Activated CD8-positive, alpha-beta T cell treated with anti-CD3 and anti-CD28 coated beads for 36 hours (primary cell): ENCODE measurements around the gene PID1. TPM values are rescaled to one million over a fixed set of nuclear protein-coding genes. Genes with fewer than 3 reads are reported as not detected.

Source experiments
- ATAC-seq: fragments of 200-7000 bp; cut with Tn5 transposase; one replicate; pipeline ENCODE4 v1.10.0; 2021; ENCODE audit warnings: mild to moderate bottlenecking, moderate library complexity
- CTCF ChIA-PET: fragments of 350-600 bp; sonication (Branson Sonifier 250); formaldehyde crosslinking; loops from one replicate; lab custom pipeline; 2021; ENCODE audit warnings: antibody characterized with exemption; lab: Charles Lee
- POLR2A ChIA-PET: fragments of 350-600 bp; sonication (Branson Sonifier 250); formaldehyde crosslinking; loops from one replicate; lab custom pipeline; 2021; ENCODE audit warnings: antibody characterized with exemption; lab: Charles Lee
- DNase-seq: peaks from one replicate; pipeline ENCODE4 v3.0.0-alpha.2; 2020
- H3K27ac Mint-ChIP-seq: one replicate; pipeline ENCODE4 v1.8.0; 2021; ENCODE audit warnings: mild to moderate bottlenecking, mixed read lengths
- H3K27me3 Mint-ChIP-seq: one replicate; pipeline ENCODE4 v1.8.0; 2021; ENCODE audit warnings: mixed read lengths
- H3K36me3 Mint-ChIP-seq: one replicate; pipeline ENCODE4 v1.8.0; 2021; ENCODE audit warnings: low read depth, mixed read lengths
- H3K4me1 Mint-ChIP-seq: one replicate; pipeline ENCODE4 v1.8.0; 2021; ENCODE audit warnings: low read depth, mixed read lengths
- H3K4me3 Mint-ChIP-seq: one replicate; pipeline ENCODE4 v1.8.0; 2021; ENCODE audit warnings: mild to moderate bottlenecking, moderate library complexity, mixed read lengths
- H3K9me3 Mint-ChIP-seq: one replicate; pipeline ENCODE4 v1.8.0; 2021; ENCODE audit warnings: mixed read lengths
- CTCF ChIP-seq: fragments of 200-600 bp; IDR thresholded peaks from one replicate; pipeline ENCODE4 v1.8.0; 2022; ENCODE audit warnings: antibody characterized with exemption, mild to moderate bottlenecking
- intact Hi-C: fragments of 100-400 bp; cut with micrococcal nuclease; formaldehyde crosslinking; loops from one replicate; pipeline ENCODE4 v1.10.0; 2022
- total RNA-seq, 2 experiments: library from RNA; stranded (reverse); gene quantifications; one replicate each; pipeline ENCODE4 v1.2.3, GENCODE V29; 2021

Gene PID1
- total RNA-seq, 2 experiments from 2014 or later: not detected

GRCh38 chr2:229300790-229301189 lies 29.7 kb upstream of the PID1 start:
- no peak for TF ChIP-seq CTCF
- DNase-seq (no peak), ATAC-seq (no peak)
- Mint-ChIP-seq H3K4me3 (no peak overlapping the region), H3K9me3 (no peaks in the 10 kb centered on the region), H3K27ac (no peak overlapping the region), H3K36me3 (no peaks in the 10 kb centered on the region), H3K4me1 (no peaks in the 10 kb centered on the region), H3K27me3 (no peaks in the 10 kb centered on the region)
- intact Hi-C loops: no loop called here
- POLR2A ChIA-PET: no interaction called here
- CTCF ChIA-PET: no interaction called here

- no peak overlapping the region for H3K27ac Mint-ChIP-seq
- H3K4me1 Mint-ChIP-seq: no peaks in the 10 kb centered on the region
- ATAC-seq (no peak), DNase-seq (no peak)
- no peaks in the 10 kb centered on the region for H3K27me3 Mint-ChIP-seq
- CTCF ChIA-PET: no interaction called here
- no peak overlapping the region for H3K4me3 Mint-ChIP-seq
- POLR2A ChIA-PET: no interaction called here
- H3K9me3 Mint-ChIP-seq: no peaks in the 10 kb centered on the region
- H3K36me3 Mint-ChIP-seq: no peaks in the 10 kb centered on the region
- TF ChIP-seq CTCF: no peak
- intact Hi-C loops: no loop called here
These were observed 29.3 kb upstream of the PID1 start for GRCh38 chr2:229300371-229300770.

DNA sequence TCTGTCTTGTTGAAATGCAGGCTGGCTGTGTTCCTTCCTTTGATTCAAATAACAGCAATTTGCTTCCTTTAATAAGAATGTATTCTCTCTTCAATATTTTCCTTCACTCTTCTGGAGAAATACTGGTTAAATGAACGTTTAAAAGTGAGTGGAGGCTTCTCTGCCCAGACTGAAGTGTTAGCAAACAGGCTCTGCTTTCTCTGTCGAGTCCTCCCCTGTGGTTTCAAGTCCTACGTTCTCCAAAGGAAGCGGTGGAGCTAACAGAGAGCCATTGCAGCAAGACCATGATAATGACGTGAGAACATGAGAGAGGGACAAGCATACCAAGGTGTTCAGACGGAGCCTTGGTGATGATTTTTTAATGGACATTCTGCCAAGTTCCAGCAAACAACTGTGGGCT lies 26.2 kb upstream of the PID1 start:
- no peaks in the 10 kb centered on the region for H3K36me3 Mint-ChIP-seq
- ChIA-PET POLR2A (interaction anchor here (0.5 kb wide), 1 partner anchor 133 kb away, joined by 4 read pairs; no protein-coding TSS in a partner anchor), CTCF (no interaction called here)
- no peaks in the 10 kb centered on the region for H3K4me1 Mint-ChIP-seq
- H3K9me3 Mint-ChIP-seq: no peaks in the 10 kb centered on the region
- H3K27ac Mint-ChIP-seq: no peak overlapping the region
- no peak for TF ChIP-seq CTCF
- intact Hi-C loops: no loop called here
- no peak overlapping the region for H3K4me3 Mint-ChIP-seq
- H3K27me3 Mint-ChIP-seq: no peaks in the 10 kb centered on the region
- DNase-seq: no peak
- no peak for ATAC-seq

DNA sequence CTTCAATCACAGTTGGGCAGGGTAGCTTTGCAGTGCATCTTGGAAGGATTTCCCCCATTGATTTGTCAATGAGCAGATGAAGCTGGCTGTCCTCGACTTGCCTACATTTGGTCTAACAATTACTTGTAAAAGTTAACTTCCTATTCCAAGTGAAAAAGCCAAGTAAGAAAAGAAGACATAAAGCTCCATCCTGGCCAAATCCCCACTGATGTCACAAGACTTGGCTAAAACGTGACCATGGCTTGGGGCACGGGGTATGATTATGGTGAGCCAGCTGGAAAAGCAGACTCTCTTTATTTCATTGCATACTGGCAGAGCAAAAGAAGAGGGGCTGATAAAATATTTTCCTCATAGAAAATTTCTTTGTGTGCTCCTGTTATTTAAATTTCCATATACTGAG lies 25.4 kb upstream of the PID1 start:
- Mint-ChIP-seq H3K27me3 (no peaks in the 10 kb centered on the region), H3K4me1 (no peaks in the 10 kb centered on the region), H3K9me3 (no peaks in the 10 kb centered on the region), H3K36me3 (no peaks in the 10 kb centered on the region), H3K4me3 (no peak overlapping the region), H3K27ac (no peak overlapping the region)
- TF ChIP-seq CTCF: no peak
- ATAC-seq (no peak), DNase-seq (no peak)
- intact Hi-C loops: no loop called here
- CTCF ChIA-PET: no interaction called here
- POLR2A ChIA-PET: no interaction called here

- no peak for DNase-seq
- CTCF ChIA-PET: no interaction called here
- intact Hi-C loops: no loop called here
These were observed 24.9 kb upstream of the PID1 start for GRCh38 chr2:229296016-229296415.

More at GRCh38 chr2:229296016-229296415, 24.9 kb upstream of the PID1 start:
- Mint-ChIP-seq H3K27ac (no peak overlapping the region), H3K4me1 (no peaks in the 10 kb centered on the region), H3K9me3 (no peaks in the 10 kb centered on the region), H3K36me3 (no peaks in the 10 kb centered on the region), H3K4me3 (no peak overlapping the region), H3K27me3 (no peaks in the 10 kb centered on the region)
- no peak for ATAC-seq
- POLR2A ChIA-PET: no interaction called here
- no peak for TF ChIP-seq CTCF
